HepG2 (cell line): ENCODE measurements around the gene GFY. TPM values are rescaled to one million over a fixed set of nuclear protein-coding genes. Genes with fewer than 3 reads are reported as not detected.

Experiments
- FOXA3 ChIP-seq: IDR thresholded peaks from 2 replicates; pipeline ENCODE4 v1.6.1; 2016; ENCODE audit warnings: missing genetic modification reagents, missing compliant biosample characterization
- GFI1 ChIP-seq: sonication (generic); formaldehyde crosslinking; IDR thresholded peaks from 2 replicates; pipeline ENCODE4 v1.5.0; 2020; ENCODE audit warnings: missing genetic modification reagents, mild to moderate bottlenecking, borderline replicate concordance
- KLF15 ChIP-seq: sonication (generic); formaldehyde crosslinking; IDR thresholded peaks from 2 replicates; pipeline ENCODE4 v1.8.1; 2023; ENCODE audit warnings: borderline replicate concordance, mild to moderate bottlenecking, inconsistent platforms, missing genetic modification reagents, mixed read lengths
- MAFG ChIP-seq: sonication (generic); formaldehyde crosslinking; IDR thresholded peaks from 2 replicates; pipeline ENCODE4 v1.5.1; 2020; ENCODE audit warnings: mild to moderate bottlenecking, missing genetic modification reagents
- MATR3 ChIP-seq: sonication (generic); formaldehyde crosslinking; IDR thresholded peaks from 2 replicates; pipeline ENCODE4 v1.4.0; 2020; ENCODE audit warnings: missing genetic modification reagents
- NFE2L2 ChIP-seq: fragments of 150-350 bp; IDR thresholded peaks from 2 replicates; pipeline ENCODE4 v1.6.1; 2014; ENCODE audit warnings: low read length
- RFX3 ChIP-seq: IDR thresholded peaks from 2 replicates; pipeline ENCODE4 v1.6.1; 2016; ENCODE audit warnings: missing biosample characterization, missing genetic modification reagents
- RFXANK ChIP-seq: IDR thresholded peaks from 2 replicates; pipeline ENCODE4 v1.6.1; 2016
- RNF2 ChIP-seq: fragments of 450-650 bp; conservative IDR thresholded peaks from 2 replicates; pipeline ENCODE4 v1.6.1; 2016; ENCODE audit warnings: low read depth
- SAP130 ChIP-seq: IDR thresholded peaks from 2 replicates; pipeline ENCODE4 v1.6.1; 2016; ENCODE audit warnings: low read depth
- ZNF230 ChIP-seq: sonication (generic); formaldehyde crosslinking; IDR thresholded peaks from 2 replicates; pipeline ENCODE4 v1.4.0; 2020; ENCODE audit warnings: mild to moderate bottlenecking, missing genetic modification reagents
- ZNF780A ChIP-seq: sonication (generic); formaldehyde crosslinking; IDR thresholded peaks from 2 replicates; pipeline ENCODE4 v1.8.0; 2022; ENCODE audit warnings: mild to moderate bottlenecking, missing genetic modification reagents, moderate library complexity
- polyA plus RNA-seq, 8 experiments: library from polyadenylated mRNA; depleted of rRNA in 3 of 8; stranded (reverse) in 7 of 8; unstranded in 1 of 8; fragments of >200 nt; fragmentation: Illumina TruSeq in 4 of 8; extraction: Trizol in 4 of 8; gene quantifications; 2 replicates each; pipeline versions ENCODE4 v1.2.1 to v1.2.3, GENCODE V29; 2011 to 2016; ENCODE audit warnings: low read depth in 4 of 8, missing spikeins in 1 of 8, mixed read lengths in 1 of 8; ENCODE audit not compliant: insufficient read depth in 1 of 8
- total RNA-seq, 5 experiments: library from RNA; depleted of rRNA; stranded (reverse); fragments of >200 nt; fragmentation: Illumina TruSeq; extraction: Trizol; gene quantifications; 2 replicates each; pipeline ENCODE4 v1.2.3, GENCODE V29; 2016; ENCODE audit warnings: low read depth in 1 of 5
- TF ChIP-seq, protein P1 (sequence below): sonication (generic); formaldehyde crosslinking; IDR thresholded peaks from one replicate; pipeline ENCODE4 v1.5.1; 2020; ENCODE audit warnings: mild to moderate bottlenecking, missing genetic modification reagents; ENCODE audit errors: not compliant biosample characterization
- TF ChIP-seq, protein P2 (sequence below): sonication (generic); formaldehyde crosslinking; IDR thresholded peaks from 2 replicates; pipeline ENCODE4 v1.4.0; 2020; ENCODE audit warnings: missing genetic modification reagents
- TF ChIP-seq, protein P3 (sequence below): sonication (generic); formaldehyde crosslinking; IDR thresholded peaks from 2 replicates; pipeline ENCODE4 v1.8.1; 2022; ENCODE audit warnings: low read depth, mild to moderate bottlenecking, missing genetic modification reagents
- TF ChIP-seq, protein P4 (sequence below): sonication (generic); formaldehyde crosslinking; IDR thresholded peaks from 2 replicates; pipeline ENCODE4 v1.5.0; 2020; ENCODE audit warnings: mild to moderate bottlenecking, low read depth, missing genetic modification reagents, borderline replicate concordance

Gene GFY
- total and polyA plus RNA-seq, 2 of the 13 experiments (the other 11 are each of a cell fraction or from before 2014, with no cell fraction given): not detected

DNA sequence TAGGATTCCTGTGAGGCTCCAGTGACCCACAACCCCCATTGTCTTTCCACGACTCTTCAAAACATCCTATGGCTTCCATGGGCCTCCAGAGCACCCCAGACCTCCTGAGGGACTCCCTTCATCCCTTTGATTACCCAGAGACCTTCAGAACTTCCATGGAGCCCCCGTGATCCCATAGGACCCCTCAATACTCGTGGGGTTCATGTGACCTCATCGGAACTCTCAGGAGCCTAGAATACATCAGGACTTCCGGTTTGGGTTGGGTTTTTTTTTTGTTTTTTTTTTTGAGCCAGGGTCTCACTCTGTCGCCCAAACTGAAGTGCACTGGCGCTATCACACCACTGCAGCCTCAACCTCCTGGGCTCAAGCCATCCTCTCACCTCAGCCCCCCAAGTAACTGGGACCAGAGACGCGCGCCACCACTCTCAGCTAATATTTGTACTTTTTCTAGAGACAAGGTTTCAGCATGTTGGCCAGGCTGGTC is 28.6 kb downstream of the GFY start (continued):
- TF ChIP-seq, protein P1, sequence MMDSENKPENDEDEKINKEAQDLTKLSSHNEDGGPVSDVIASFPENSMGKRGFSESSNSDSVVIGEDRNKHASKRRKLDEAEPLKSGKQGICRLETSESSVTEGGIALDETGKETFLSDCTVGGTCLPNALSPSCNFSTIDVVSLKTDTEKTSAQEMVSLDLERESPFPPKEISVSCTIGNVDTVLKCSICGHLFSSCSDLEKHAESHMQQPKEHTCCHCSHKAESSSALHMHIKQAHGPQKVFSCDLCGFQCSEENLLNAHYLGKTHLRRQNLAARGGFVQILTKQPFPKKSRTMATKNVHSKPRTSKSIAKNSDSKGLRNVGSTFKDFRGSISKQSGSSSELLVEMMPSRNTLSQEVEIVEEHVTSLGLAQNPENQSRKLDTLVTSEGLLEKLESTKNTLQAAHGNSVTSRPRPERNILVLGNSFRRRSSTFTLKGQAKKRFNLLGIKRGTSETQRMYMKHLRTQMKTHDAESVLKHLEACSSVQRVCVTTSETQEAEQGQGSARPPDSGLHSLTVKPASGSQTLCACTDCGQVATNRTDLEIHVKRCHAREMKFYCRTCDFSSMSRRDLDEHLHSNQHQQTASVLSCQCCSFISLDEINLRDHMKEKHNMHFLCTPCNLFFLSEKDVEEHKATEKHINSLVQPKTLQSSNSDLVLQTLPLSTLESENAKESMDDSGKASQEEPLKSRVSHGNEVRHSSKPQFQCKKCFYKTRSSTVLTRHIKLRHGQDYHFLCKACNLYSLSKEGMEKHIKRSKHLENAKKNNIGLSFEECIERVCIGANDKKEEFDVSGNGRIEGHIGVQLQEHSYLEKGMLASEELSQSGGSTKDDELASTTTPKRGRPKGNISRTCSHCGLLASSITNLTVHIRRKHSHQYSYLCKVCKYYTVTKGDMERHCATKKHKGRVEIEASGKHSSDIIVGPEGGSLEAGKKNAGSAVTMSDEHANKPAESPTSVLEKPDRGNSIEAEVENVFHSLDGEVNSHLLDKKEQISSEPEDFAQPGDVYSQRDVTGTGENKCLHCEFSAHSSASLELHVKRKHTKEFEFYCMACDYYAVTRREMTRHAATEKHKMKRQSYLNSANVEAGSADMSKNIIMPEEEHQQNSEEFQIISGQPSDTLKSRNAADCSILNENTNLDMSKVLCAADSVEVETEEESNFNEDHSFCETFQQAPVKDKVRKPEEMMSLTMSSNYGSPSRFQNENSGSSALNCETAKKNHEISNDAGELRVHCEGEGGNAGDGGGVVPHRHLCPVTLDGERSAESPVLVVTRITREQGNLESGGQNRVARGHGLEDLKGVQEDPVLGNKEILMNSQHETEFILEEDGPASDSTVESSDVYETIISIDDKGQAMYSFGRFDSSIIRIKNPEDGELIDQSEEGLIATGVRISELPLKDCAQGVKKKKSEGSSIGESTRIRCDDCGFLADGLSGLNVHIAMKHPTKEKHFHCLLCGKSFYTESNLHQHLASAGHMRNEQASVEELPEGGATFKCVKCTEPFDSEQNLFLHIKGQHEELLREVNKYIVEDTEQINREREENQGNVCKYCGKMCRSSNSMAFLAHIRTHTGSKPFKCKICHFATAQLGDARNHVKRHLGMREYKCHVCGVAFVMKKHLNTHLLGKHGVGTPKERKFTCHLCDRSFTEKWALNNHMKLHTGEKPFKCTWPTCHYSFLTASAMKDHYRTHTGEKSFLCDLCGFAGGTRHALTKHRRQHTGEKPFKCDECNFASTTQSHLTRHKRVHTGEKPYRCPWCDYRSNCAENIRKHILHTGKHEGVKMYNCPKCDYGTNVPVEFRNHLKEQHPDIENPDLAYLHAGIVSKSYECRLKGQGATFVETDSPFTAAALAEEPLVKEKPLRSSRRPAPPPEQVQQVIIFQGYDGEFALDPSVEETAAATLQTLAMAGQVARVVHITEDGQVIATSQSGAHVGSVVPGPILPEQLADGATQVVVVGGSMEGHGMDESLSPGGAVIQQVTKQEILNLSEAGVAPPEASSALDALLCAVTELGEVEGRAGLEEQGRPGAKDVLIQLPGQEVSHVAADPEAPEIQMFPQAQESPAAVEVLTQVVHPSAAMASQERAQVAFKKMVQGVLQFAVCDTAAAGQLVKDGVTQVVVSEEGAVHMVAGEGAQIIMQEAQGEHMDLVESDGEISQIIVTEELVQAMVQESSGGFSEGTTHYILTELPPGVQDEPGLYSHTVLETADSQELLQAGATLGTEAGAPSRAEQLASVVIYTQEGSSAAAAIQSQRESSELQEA: no peak
- TF ChIP-seq SAP130 (CRISPR knock-in tag) (no peak), NFE2L2 (no peak), KLF15 (CRISPR knock-in tag) (no peak), MAFG (CRISPR knock-in tag) (no peak), RFXANK (no peak), FOXA3 (CRISPR knock-in tag) (no peak), MATR3 (CRISPR knock-in tag) (no peak), ZNF230 (CRISPR knock-in tag) (no peak), GFI1 (no peak), ZNF780A (CRISPR knock-in tag) (no peak), RFX3 (no peak), RNF2 (no peak)
- TF ChIP-seq, protein P2, sequence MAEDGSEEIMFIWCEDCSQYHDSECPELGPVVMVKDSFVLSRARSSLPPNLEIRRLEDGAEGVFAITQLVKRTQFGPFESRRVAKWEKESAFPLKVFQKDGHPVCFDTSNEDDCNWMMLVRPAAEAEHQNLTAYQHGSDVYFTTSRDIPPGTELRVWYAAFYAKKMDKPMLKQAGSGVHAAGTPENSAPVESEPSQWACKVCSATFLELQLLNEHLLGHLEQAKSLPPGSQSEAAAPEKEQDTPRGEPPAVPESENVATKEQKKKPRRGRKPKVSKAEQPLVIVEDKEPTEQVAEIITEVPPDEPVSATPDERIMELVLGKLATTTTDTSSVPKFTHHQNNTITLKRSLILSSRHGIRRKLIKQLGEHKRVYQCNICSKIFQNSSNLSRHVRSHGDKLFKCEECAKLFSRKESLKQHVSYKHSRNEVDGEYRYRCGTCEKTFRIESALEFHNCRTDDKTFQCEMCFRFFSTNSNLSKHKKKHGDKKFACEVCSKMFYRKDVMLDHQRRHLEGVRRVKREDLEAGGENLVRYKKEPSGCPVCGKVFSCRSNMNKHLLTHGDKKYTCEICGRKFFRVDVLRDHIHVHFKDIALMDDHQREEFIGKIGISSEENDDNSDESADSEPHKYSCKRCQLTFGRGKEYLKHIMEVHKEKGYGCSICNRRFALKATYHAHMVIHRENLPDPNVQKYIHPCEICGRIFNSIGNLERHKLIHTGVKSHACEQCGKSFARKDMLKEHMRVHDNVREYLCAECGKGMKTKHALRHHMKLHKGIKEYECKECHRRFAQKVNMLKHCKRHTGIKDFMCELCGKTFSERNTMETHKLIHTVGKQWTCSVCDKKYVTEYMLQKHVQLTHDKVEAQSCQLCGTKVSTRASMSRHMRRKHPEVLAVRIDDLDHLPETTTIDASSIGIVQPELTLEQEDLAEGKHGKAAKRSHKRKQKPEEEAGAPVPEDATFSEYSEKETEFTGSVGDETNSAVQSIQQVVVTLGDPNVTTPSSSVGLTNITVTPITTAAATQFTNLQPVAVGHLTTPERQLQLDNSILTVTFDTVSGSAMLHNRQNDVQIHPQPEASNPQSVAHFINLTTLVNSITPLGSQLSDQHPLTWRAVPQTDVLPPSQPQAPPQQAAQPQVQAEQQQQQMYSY (CRISPR knock-in tag): 0 out of 2 replicates have a peak, but pooled peaks have one; percentile 16
- TF ChIP-seq, protein P3, sequence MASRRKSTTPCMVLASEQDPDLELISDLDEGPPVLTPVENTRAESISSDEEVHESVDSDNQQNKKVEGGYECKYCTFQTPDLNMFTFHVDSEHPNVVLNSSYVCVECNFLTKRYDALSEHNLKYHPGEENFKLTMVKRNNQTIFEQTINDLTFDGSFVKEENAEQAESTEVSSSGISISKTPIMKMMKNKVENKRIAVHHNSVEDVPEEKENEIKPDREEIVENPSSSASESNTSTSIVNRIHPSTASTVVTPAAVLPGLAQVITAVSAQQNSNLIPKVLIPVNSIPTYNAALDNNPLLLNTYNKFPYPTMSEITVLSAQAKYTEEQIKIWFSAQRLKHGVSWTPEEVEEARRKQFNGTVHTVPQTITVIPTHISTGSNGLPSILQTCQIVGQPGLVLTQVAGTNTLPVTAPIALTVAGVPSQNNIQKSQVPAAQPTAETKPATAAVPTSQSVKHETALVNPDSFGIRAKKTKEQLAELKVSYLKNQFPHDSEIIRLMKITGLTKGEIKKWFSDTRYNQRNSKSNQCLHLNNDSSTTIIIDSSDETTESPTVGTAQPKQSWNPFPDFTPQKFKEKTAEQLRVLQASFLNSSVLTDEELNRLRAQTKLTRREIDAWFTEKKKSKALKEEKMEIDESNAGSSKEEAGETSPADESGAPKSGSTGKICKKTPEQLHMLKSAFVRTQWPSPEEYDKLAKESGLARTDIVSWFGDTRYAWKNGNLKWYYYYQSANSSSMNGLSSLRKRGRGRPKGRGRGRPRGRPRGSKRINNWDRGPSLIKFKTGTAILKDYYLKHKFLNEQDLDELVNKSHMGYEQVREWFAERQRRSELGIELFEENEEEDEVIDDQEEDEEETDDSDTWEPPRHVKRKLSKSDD (CRISPR knock-in tag): no peak
- TF ChIP-seq, protein P4, sequence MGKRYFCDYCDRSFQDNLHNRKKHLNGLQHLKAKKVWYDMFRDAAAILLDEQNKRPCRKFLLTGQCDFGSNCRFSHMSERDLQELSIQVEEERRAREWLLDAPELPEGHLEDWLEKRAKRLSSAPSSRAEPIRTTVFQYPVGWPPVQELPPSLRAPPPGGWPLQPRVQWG: no peak
